Islet precursor cell (in vitro differentiated cells): ENCODE results near the gene DOK4.

Experiments
- DNase-seq: peaks from one replicate; pipeline ENCODE4 v3.0.0-alpha.2; 2018

The DOK4 gene

DNA sequence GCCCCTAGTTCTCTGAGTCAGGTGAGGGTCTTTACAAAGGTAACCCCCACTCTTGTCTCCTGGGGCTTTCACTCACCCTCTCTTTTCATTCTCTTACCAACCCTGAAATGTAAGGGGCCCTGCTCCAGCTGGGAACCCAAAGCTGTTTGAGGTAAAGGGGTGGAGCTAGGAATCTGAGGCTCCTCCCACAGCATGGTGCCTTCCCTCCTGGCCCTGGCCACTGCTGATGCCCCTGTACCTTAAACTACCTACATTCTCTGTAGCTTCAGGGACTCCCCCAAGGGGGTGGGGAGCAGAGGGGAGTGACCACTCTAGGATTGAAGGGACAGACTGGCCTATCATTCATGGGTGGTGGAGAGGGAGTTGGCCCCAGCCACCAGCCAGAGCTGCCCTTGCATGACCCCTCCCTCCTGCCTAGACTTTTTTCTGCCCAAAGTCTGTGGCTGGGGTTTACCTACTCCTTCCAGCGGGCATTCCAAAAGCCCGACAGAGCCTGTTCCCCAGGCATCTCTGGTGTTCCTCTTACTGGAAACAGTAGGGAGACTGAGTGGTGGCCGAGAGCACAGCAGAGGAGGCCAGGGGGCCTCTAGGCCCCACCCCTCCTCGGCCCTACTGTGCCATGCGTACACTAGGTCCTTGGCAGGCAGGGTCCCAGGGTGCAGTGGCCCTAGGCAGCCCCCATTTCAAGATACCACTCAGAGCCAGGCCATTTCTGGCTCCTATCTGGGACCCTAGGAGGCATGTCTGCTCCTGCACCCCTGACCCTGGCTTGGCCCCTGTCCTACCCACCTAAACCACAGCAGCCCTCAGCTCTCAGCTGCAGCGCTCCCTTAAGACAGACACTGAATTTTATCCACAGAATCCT is 9.5 kb downstream of the DOK4 start:
- DNase-seq = no peak

DNA sequence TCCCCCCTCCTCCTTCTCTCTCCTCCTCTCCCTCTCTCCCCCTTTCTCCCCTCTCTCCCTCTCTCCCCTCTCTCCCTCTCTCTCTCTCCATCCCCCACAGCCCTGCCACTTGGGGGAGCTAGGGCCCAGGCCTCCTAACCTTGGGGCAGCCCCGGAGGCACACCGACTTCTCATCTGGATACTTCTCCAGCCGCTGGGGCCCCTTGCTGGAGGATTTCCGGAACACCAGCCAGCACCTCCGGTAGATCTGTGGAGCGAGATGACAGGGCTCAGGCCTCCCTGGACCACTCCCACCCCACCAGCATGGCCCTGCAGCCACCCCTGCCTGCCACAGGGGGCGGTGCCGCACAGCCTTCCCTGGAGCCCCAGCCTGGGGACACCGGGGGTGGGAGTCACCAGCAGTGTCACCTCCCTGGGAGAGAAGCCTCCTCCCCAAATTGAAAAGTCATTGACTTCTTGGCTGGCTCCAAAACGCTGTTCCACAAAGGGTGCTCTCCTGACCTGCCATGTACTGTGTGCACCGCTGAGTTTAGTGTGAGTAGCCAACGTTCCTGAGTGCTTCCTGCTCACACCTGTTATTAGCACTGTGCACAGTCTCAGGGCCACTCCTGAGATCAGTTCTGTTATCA is 10.5 kb downstream of the DOK4 start:
- peak; percentile 92 for DNase-seq

DNA sequence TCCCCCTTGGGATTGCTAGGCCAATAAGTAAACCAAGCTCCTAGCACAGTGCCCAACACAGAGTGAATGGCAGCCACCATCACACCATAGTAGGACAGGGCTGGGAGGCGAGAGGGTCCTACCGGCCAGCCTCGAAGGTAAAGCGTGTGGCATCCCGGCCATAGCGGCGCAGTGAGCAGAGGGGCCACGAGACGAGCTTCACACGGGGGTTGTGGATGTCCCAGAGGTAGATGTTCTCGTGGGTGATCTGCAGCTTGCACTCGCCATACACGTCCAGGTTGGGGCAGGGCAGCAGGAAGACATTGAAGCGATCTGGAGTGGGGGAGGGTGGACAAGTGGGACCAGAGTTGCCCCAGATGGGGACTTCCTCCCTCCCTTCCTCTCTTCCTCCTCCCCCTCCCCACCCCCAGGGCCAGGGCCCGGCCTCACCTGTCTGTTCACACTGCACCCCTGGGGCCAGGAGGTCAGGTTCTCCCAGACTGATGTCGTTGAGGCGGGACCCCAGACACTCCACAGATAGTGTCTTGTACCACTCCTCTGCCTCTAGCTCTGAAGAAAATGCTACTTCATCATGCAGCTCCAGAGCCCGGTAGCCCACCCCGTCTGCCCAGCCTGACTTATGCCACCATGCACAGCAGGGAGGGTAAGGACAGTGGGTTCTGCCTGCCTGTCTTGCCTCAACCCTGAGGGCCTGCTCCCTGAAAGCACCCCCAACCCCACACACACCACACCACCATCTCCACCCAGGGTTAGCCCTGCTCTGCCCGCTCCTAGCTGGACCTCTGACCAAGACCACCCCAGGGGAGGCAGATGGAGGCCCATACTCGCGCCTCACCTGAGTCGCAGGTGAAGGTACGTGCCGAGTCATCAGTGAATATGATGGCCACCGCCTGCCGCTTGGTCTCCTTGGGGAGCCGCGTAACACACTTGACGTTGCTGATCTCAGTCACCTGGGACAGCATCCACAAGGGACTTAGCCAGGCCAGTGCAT is 11.3 kb downstream of the DOK4 start:
- peak; percentile 53 for DNase-seq

DNA sequence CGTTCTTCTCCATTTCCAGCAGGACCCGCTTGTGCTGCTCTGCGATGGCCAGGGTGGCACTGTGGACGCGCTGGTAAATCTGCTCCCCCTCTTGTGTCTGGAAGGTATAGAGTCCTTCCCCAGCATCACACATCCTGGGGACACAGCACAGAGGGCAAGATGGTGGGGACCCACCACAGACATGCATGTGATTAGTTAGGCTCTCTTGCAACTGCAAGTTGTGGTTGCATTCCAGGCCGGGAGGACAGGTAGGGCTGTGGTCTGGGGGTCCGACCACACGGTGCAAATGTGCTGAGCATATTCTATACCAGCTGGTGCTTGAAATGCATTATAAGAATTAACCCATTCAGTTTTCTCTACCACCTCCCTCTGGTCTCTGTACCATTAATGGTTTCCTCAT is 12.4 kb downstream of the DOK4 start:
- DNase-seq = no peak

DNA sequence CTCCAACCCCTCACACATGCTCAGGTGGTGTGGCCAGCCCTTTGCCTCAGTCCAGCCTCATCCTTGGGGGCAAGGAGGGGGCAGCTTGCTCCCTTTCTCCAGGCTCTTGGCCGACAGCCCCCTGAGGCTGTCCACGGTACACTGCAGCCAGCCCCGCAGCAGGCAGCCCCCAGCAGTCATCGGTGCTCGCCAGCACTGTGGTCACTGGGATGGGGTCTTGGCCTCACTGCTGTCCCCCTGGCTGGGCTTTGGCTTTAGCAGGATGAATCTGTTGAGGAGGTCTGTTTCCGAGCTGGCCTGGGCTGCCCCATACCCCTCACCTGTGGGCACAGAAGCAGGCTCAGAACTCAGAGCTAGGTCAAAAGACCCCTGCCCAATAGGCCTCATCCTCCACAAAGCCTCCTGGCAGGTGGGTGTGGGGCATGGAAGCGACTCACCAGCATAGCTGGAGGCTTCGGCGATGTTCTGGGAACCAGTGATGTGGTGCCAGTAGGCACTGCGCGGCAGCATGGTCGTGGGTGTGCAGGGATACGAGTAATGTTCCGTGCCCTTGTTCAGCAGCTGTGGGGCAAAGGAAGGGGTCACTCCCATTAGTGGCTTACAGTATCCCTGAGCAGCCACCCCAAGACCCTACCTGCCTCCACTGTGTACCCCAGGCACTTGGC is 13.0 kb downstream of the DOK4 start:
- DNase-seq = no peak

DNA sequence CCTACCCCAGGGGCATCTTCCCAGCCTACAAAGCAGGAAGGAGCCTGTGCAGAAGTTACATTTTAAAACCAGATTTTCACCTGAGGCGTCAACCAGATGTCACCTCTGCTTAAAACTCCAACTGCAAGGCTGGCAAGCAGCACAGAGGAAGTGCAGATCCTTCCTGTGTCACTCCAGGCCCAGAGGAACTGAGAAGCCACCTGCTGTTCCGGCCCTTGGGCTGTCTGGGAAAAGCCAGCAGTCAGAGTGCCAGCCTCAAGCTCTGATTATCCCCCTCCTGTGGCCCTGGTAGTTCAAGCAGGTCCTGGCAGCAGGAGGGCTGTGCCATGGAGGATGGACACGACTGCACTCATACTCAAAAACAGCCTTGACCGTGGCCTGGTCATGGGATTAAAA is 13.6 kb downstream of the DOK4 start:
- no peak for DNase-seq

DNA sequence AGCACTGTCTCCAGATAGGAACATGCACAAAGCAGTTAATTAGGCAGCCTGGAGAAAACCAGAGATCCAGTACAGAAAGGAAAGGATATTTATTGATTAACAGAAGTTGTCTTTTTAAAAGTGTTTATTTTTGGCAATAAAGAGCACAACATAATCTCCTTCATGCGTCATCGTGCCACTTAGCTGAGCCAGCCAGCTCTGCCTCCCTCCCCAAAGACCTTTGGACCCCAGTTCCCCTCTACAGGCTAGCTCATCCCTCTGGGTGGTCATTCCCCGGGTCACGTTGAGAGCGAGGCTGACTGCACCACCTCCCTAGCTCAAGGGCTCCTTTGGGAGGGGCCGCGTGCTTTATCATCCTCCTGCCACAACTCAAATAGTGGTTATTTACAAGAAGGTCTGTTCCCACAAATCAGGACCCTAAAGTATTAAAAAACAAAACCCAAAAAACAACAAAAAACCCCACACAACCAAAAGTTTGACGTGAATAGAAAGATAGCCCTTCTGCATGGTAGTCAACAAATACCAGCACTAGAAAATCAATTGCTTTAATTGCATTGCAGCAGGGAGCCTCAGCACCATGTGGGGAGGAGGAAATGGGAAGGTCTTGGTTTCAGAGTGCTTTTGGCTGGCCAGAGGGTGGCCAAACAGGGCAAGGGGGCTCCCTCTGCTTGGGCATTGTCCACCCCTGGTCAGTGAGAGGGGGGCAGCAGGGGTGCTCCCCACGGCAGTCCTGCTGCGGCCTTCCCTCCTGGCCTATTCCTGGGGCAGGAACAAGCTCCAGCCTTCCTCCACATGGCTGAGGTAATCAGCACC is 14.2 kb downstream of the DOK4 start:
- no peak for DNase-seq

DNA sequence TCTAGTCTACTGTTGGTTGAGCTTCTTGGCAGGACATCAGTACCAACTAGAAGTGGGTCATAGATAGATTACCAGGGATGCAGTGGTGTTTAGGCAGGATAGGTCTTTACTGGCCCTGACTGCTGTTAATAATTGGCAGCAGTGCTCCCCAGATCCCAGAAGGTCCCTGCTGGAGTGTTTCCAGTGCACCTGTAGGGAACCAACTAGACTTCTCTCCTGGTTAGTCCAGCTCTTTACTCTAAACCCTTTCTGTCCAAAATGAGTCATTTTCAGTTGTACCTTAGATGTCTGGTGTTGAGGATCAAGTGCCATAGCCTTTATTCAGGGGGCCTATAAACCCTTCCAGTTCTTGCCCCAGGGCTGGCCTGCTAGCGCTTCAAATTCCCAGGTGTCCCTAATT is 15.1 kb downstream of the DOK4 start:
- DNase-seq = no peak

DNA sequence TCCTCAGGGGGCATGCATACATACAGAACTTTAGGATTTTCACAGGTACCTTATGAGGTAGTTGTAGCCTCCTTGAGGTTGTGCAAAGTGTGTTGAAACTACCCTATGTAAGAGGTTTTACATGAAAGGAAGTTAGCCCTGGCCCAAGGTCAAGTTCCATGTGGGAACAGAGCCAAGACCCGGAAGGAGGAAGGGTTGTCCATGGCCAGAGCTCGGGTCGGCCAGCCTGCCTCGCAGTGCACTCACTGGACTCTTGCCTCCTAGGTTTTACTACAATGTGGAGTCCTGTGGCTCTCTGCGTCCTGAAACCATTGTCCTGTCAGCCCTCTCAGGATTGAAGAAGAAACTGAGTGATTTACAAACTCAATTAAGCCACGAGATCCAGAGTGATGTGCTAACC is 15.6 kb downstream of the DOK4 start:
- DNase-seq = no peak

DNA sequence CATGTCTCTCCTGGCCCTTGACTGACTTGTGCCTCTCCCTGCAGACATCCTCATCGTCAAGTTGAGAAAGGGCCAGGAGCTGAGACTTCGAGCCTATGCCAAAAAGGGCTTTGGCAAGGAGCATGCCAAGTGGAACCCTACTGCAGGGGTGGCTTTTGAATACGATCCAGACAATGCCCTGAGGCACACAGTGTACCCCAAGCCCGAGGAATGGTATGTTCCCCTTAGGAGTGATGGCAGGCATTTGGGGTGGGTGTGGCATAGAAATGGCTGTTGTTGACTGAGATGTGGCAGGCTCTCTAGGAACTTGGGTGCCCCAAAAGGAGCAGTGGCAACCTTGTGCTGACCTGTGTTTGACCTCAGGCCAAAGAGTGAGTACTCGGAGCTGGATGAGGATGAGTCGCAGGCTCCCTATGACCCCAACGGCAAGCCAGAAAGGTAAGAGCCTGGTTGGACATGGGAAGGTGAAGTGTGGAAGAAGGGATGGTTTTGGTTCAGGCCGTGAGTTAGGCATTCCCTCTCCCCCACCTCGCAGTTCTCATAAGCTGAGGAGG is 16.3 kb downstream of the DOK4 start:
- peak; percentile 61 for DNase-seq

DNA sequence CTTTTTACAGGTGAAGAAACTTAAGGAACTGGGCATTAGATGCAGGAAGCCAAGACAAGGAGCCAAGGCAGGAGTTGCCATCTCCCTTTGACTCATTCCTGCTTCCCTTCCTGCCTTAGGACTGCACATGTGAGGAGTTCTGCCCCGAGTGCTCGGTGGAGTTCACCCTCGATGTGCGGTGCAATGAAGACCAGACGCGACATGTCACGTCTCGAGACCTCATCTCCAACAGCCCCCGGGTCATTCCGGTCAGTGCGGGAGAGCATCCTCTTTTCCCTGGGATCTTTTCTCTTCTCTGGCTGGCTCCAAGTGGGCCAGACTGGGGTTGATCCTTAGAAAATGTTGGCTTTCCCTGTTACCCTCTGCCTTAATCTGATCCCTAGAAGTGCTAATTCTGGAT is 17.2 kb downstream of the DOK4 start:
- peak; percentile 52 for DNase-seq

DNA sequence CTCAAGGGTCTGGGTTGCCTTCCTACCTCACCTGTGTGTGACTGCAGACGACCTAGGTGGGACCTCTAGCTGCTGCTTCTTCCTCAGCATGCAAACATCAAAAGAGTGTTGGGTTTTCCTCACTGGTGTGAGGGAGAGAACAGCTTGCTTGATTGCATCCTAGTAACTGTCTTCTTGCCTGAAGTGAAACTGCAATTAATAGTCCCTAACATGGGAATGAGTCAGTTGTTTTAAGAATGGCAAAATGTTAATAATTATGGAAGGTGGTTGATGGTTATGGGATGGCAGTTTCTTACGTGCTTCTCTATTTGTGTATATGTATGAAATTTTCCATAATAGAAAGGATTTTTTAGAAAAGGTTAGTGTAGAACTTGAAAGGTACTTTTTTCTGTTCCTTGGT is 17.9 kb downstream of the DOK4 start:
- no peak for DNase-seq

DNA sequence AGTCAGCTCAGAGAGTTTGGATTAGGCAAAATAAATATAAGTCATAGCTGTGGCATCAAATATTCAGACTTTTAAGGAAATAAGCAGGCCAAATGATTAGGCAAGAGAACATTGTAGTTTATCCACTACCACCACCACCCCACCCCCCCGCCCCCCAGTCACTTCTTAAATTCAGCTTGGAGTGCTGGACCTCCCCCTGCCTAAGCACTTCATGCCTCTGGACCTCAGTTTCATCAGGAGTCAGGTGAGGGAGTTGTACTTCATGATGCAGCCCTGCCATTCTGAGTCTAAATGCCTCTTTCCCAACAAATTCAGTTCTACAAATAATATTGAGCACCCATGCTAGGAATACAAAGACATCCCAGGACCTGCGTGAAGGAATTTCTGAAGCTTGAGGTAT is 21.8 kb downstream of the DOK4 start:
- no peak for DNase-seq

DNA sequence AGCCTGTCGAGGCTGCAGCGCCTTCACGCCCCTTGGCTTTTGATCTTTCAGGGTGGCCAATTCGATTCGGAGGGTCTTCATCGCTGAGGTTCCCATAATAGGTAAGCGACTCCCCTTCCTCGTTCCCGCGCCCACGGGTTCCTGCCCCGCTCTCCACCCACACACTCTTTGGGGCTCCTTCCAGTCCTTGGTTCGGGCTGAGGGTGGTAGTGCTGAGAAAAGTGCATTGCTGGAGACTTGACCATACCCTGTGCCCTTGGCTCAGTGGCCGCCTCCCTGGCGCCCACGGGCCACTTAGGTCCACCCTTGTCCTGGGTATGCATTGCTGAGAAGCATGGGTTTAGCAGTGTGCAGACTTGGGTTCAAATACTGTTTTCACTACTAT is 23.3 kb downstream of the DOK4 start:
- no peak for DNase-seq

DNA sequence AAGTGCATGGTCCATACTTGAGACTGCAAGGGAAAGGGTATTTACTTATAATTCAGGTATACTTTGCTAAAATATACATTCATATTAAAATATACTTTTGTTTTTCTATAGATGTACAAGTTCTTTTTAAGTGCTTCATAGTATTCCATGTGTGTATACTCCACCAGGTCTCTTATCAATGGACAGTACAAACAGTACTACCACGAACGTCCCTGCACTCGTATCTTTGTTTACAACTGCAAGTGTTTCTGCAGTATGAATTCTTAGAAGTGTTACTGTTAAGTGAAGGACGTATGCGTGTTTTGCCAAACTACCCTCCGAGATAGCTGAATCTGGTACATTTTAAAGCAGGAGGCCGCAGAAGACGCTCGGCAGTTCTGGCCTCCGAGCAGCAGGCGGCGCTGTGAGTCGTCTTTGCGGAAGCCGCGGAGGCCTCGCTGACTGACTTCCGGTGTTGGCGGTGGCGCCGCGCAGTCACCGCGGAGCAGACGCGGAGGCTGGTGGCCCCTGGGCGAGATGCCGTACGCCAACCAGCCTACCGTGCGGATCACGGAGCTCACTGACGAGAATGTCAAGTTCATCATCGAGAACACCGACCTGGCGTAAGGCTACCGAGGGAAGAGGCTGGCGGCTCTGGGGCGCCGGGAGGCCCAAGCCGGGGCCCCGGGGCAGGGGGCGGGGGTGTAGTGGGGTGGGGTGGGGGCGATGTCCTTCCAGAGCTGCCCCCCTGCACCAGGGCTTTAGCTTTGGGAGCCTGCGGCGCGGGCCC is 23.9 kb downstream of the DOK4 start, which contains the start of gene POLR2C:
TSS of gene POLR2C (plus strand) at position 471 of the 769 bp plus-strand sequence. CDS start at position 517, 46 bp downstream.
- DNase-seq = peak; percentile 92

DNA sequence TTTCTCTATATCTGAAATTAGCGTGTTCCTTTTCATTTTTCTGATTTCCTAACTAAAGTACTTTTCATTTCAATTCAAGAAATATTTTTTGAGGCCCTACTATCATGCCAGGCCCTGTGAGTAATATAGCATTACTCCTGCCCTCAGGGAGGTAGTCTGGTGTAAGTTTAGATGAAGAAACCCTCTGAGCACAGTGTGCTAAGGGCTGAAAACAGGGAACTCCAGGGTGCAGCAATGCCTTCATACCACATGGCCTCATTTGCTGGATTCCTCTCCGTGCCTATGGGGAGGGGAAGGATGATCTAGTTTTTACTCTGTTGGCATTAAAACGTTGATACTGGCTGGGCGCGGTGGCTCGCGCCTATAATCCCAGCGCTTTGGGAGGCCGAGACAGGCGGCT is 34.3 kb downstream of the DOK4 start:
- DNase-seq = no peak

DNA sequence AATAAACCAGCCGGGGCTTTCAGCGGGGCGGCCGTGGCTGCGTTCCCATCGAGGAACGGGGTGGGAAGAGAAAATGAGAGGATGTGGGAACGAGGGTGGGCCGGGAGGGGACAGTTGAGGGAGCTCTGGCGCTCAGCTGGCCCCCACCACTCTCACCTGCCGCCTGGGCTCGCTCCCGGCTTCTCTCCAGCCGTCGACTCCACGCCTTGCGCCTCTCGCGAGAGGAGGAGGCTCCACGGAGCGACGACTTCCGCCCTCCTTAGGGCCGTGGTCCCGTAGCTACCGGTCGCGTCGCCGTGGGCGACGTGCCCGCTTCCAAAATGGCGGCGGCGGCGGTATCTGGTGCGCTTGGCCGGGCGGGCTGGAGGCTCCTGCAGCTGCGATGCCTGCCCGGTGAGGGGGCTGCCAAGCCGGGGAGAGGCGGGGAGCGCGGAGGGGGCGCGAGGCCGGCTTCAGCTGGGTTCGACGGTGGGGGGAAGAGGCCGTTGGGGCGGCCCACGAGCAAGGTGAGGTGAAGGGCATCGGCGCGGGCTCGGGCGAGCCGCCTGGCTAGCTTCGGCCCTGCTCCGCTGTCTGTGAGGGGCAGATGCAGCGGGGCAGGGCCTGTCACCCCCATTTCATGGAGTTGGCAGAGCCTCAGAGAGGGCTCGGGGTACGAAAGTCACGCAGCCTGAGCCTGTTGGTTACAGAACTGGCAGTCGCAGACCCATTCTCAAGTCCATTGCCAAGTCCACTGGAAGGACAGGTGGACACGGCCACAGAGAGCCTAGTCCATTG is 38.9 kb downstream of the DOK4 start, which contains the start of the genes CIAPIN1 and COQ9:
TSS of gene CIAPIN1 (minus strand) at position 200 of the 777 bp plus-strand sequence. CDS start 6,457 bp downstream, outside the sequence.
TSS of gene COQ9 (plus strand) at position 294 of the 777 bp plus-strand sequence. CDS start at position 321, 27 bp downstream.
- DNase-seq = peak; percentile 97

DNA sequence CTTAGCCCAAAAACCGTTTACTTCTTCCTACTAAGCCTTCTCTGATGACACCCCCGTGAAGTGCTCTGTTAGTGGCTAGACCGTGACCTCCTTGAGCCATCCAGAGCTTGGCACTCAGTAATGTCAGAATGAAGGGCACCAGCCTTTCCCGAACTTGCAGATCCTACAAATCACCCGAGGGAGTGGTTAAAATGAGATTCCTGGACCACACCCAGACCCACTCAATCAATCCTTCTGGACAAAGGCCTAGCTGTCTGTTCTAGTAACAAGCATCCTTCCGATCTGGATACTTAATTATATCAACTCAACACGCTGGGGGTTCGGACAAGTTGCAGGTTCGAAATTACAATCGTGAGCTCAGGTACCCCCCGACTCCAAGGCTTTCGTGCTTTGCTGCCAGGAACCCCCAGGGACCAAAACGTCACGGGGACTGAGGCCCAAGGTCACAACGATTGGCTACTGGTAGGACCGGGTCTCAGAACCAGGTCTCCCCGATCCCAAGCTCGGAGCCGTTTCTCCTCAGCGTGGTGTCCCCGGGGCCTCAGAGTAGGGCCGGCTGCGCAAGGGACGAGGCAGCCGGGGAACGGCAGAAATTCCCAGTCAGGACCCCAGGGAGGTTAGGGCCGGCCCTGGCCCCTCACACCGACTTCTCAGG is 39.6 kb downstream of the DOK4 start:
- DNase-seq = no peak

DNA sequence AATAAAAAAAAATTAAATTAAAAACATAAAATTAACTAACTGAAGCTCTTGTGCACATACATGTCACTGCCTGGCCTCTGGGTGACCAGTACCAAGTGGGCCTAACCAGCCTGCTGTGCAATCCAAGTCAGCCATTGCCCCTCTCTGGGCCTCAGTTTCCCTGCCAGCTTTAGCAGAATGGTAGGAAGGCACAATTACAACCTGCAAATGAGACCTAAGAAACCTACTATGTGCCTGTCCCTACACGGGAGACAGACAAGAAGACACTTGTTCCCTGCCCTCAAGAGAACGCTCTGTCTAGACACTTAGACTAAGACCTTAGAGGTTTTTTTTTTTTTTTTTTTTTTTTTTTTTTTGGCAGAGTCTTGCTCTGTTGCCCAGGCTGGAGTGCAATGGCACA is 40.8 kb downstream of the DOK4 start:
- no peak for DNase-seq
